SK-N-MC (cell line): ENCODE results near the gene RBM12.
"Not testable (repeated sequence)": the region's sequence is repeated elsewhere in the genome, so short reads cannot be mapped to it uniquely, and the experiment has no call there.

Experiments used
- DNase-seq: peaks from one replicate; pipeline ENCODE4 v3.0.0-alpha.2; 2011; ENCODE audit warnings: low read depth, low spot score
- H3K27ac ChIP-seq: fragments of 200-600 bp; sonication (generic); 2 replicates; pipeline ENCODE4 v1.5.1; 2016; ENCODE audit warnings: mixed run types
- H3K36me3 ChIP-seq: fragments of 200-600 bp; sonication (generic); 2 replicates; pipeline ENCODE4 v1.6.1; 2017; ENCODE audit warnings: antibody characterized with exemption, low read length, mixed read lengths; ENCODE audit not compliant: insufficient read depth
- H3K4me3 ChIP-seq: fragments of 200-600 bp; sonication (generic); 2 replicates; pipeline ENCODE4 v1.5.1; 2016
- H3K9ac ChIP-seq: fragments of 200-600 bp; sonication (generic); 2 replicates; pipeline ENCODE4 v1.8.0; 2017; ENCODE audit warnings: mixed run types, mixed read lengths; ENCODE audit not compliant: insufficient read length
- H3K9me3 ChIP-seq: fragments of 200-600 bp; sonication (generic); 2 replicates; pipeline ENCODE4 v1.6.1; 2017; ENCODE audit warnings: low read depth, mild to moderate bottlenecking, antibody characterized with exemption, low read length, moderate library complexity, mixed read lengths
- EZH2 ChIP-seq: fragments of 200-600 bp; sonication (generic); IDR thresholded peaks from one replicate; pipeline ENCODE4 v1.6.1; 2017; ENCODE audit warnings: antibody characterized with exemption
- FOXP2 ChIP-seq: optimal IDR thresholded peaks from 2 replicates; pipeline ENCODE3; 2011; ENCODE audit warnings: mild to moderate bottlenecking, moderate library complexity; ENCODE audit not compliant: insufficient read depth; ENCODE audit errors: extremely low read length, control extremely low read depth
- POLR2AphosphoS5 ChIP-seq: IDR thresholded peaks from 2 replicates; pipeline ENCODE4 v1.6.1; 2012; ENCODE audit warnings: mild to moderate bottlenecking, low read depth, low read length, borderline replicate concordance

RBM12 gene

GRCh38 chr20:35699957-35700624 lies 35.4 kb upstream of the RBM12 start:
- DNase-seq, result no peak
- Histone ChIP-seq H3K9me3 (no peaks in the 10 kb centered on the region), H3K36me3 (peaks cover 39% of the 10 kb centered on the region), H3K9ac (peak overlapping the region; percentile 96), H3K27ac (peak overlapping the region; percentile 82), H3K4me3 (peak overlapping the region; percentile 97)
- TF ChIP-seq POLR2AphosphoS5 (no peak; the same call in 1 of the 2 replicates), EZH2 (no peak), FOXP2 (no peak)

DNA sequence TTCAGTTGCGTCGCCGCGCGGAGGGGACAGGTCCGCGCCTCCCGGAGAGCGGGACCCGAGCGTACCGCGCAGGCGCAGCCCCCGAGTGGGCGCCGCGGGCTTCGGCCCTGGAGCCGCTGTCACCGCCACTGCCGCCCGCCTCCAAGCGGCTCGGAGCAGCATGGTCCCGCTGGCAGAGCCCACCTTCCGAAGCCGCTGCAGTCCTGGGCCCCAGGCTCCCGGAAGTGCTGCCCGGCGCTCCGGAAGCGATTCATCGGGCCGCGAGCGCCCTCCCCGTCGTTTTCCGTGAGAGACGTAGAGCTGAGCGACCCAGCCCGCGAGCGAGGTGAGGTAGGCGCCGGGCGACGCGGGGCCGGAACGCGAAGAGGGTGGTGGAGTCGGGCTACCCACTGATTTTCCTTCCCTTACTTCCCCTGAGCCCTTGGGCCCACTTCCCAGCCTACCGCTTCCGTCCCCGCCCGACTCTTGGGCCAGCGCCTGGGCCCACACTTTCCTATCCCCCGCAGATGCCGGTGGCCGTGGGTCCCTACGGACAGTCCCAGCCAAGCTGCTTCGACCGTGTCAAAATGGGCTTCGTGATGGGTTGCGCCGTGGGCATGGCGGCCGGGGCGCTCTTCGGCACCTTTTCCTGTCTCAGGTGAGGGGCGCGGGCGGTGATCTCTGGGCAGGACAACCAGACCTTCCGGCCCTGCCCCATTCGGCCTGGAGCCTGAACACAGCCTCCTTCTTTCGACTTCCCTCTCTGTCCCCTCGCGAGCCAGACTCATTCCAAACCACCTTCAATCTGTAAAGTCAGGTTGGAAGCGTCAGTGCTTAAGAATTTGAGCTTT lies 34.6 kb upstream of the RBM12 start, which contains the start of the genes NFS1 and ROMO1:
Gene NFS1 (minus strand): TSS at position 226 of the 830 bp plus-strand sequence. CDS start 64 bp downstream, at position 162.
Gene ROMO1 (plus strand): TSS at position 279 of the 830 bp plus-strand sequence. CDS start 228 bp downstream, at position 507.
- Histone ChIP-seq H3K27ac (peak within 1 kb of the TSS; percentile 82), H3K36me3 (peaks cover 34% of the 10 kb centered on the region), H3K4me3 (peak within 1 kb of the TSS; percentile 97), H3K9me3 (no peaks in the 10 kb centered on the region), H3K9ac (peak within 1 kb of the TSS; percentile 96)
- no peak for DNase-seq
- TF ChIP-seq FOXP2, result no peak
- TF ChIP-seq POLR2AphosphoS5, result peak; percentile 98

GRCh38 chr20:35698298-35699126 lies 33.8 kb upstream of the RBM12 start:
- Histone ChIP-seq H3K36me3 (peaks cover 26% of the 10 kb centered on the region), H3K4me3 (peak overlapping the region; percentile 97), H3K9ac (peak overlapping the region; percentile 96), H3K27ac (0 out of 2 replicates have a peak overlapping the region, but pooled peaks have one; percentile 3), H3K9me3 (no peaks in the 10 kb centered on the region)
- no peak for DNase-seq
- TF ChIP-seq FOXP2 (no peak), EZH2 (no peak), POLR2AphosphoS5 (no peak)

DNA sequence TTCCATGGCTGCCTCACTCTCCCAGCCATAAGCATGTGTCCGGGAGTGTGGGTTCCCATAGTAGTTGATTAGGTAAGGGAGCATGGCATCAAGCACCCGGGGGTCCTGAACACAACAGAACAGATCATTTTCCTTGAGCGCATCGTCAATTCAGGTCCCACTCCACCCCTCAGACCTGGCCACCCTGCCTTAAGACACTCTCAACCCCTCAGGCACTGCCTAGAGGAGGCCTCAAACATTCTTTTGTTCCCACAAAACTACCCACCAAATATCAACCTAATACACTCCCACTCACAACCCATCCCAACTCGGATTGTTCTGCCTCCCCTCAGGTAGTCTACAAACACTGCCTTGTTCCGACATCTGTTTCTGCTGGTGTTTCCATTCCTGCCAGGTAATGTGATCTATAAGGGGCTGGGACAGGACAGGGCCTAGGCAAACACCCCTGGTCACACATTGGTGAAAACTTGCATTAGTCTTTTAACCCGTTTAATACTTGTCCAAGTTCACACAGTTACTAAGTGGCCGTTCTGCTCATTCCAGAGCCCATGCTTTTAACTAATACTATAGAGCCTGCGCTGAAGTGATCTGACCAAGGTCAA lies 33.1 kb upstream of the RBM12 start:
- DNase-seq, result no peak
- Histone ChIP-seq H3K36me3 (peaks cover 19% of the 10 kb centered on the region), H3K9ac (peak overlapping the region; percentile 96), H3K9me3 (no peaks in the 10 kb centered on the region), H3K27ac (no peak overlapping the region), H3K4me3 (peak overlapping the region; percentile 97)
- no peak for TF ChIP-seq EZH2
- no peak for TF ChIP-seq FOXP2

DNA sequence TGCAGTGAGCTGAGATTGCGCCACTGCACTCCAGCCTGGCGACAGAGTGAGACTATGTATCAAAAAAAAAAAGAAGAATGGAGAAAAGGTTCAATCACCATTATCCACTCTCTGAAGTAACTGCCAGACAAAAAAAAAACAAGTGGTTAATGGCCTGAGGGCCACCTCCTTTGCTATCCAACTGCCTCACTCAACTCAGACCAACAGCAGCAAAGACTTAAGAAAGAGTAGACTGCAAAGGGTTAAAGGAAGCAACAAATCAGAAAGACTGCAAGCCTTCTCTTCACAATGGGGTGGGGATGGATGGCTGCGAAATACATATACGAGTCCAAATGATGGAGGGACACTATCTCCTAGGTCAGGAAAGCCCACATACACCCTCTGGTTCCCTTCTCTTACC lies 31.3 kb upstream of the RBM12 start:
- DNase-seq, result no peak
- no peak overlapping the region for H3K9ac ChIP-seq
- TF ChIP-seq POLR2AphosphoS5 (no peak), EZH2 (no peak), FOXP2 (no peak)
- H3K9me3 ChIP-seq, result no peaks in the 10 kb centered on the region
- H3K36me3 ChIP-seq, result peaks cover 7% of the 10 kb centered on the region; the same call in 1 of the 2 replicates
- H3K27ac ChIP-seq, result no peak overlapping the region
- no peak overlapping the region for H3K4me3 ChIP-seq

DNA sequence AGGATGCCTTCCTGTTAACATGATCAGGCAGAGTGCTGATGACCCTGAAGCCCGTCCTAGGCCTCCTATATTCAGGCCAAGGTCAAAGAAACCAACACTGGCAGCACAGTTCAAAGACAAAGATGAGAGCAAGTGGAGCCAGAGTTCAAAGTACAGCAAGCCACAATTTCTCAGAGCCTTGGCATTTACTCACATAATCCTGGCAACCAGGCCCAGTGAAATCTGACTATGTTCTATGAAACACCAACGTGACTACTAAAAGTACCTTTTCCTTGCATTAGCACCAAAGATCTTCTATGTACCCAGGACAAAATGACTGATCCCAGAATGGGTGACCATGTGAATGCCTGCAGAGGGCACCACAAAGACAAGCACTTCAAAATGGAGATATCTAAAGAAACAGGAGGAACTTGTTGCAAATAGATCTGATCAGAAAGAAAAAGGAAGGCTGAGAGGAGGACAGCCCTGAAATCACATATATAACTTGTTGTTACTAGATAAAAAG lies 30.6 kb upstream of the RBM12 start:
- Histone ChIP-seq H3K9ac (no peak overlapping the region), H3K27ac (no peak overlapping the region), H3K36me3 (peaks cover 12% of the 10 kb centered on the region; the same call in 1 of the 2 replicates), H3K4me3 (no peak overlapping the region), H3K9me3 (no peaks in the 10 kb centered on the region)
- TF ChIP-seq POLR2AphosphoS5, result no peak
- no peak for TF ChIP-seq FOXP2
- no peak for TF ChIP-seq EZH2
- DNase-seq, result no peak

- no peak overlapping the region for H3K4me3 ChIP-seq
- TF ChIP-seq POLR2AphosphoS5, result no peak
- no peak for TF ChIP-seq EZH2
- no peak for TF ChIP-seq FOXP2
- DNase-seq, result no peak
- no peaks in the 10 kb centered on the region for H3K9me3 ChIP-seq
- no peak overlapping the region for H3K9ac ChIP-seq
- H3K36me3 ChIP-seq, result peaks cover 14% of the 10 kb centered on the region; the same call in 1 of the 2 replicates
- H3K27ac ChIP-seq, result no peak overlapping the region
Observed at GRCh38 chr20:35690265-35690664, 25.6 kb upstream of the RBM12 start.

- DNase-seq, H3K36me3 ChIP-seq, H3K4me3 ChIP-seq, H3K9me3 ChIP-seq, H3K9ac ChIP-seq, H3K27ac ChIP-seq: not testable (repeated sequence)
Observed at GRCh38 chr20:35686872-35687271, 22.2 kb upstream of the RBM12 start.

- not testable (repeated sequence) for H3K9ac ChIP-seq, H3K27ac ChIP-seq, H3K4me3 ChIP-seq, DNase-seq, H3K36me3 ChIP-seq, H3K9me3 ChIP-seq
Observed at GRCh38 chr20:35685368-35685767, 20.7 kb upstream of the RBM12 start.
